ENCODE measurements around the gene RNF128. TPM values are rescaled to one million over a fixed set of nuclear protein-coding genes. Genes with fewer than 3 reads are reported as not detected.
A peak's percentile ranks its signal among the peaks of the same experiment; 100 is the strongest.
"Not testable (repeated sequence)": the region's sequence is repeated elsewhere in the genome, so short reads cannot be mapped to it uniquely, and the experiment has no call there.

RNF128 gene
- total and polyA plus RNA-seq, 8 donors = 0.86 to 20.8 (median 1.6) TPM

DNA sequence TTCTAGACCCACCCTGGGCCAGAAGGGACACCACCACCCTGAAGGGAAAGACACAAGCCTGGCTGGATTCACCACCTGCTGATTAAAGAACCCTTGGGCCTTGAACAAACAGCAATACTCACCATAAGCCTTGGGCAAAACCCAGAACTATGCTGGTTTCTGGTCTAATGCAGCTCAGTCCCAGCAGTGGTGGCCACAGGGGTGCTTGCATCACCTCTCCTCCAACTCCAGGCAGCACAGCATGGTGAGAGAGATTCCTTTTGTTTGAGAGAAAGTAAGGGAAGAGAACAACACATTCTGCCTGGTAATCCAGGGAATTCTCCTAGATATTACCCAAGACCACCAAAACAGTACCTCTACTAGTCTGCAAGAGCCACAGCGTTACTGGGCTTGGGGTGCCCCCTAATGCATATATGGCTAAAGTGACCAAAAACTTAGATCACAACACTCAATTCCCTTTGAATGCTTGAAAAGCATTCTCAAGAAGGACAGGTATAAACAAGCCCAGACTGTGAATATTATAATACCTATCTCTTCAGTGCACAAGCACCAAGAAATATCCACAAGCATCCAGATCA, 25.7 kb downstream of the RNF128 start:
- ATAC-seq (no peak), DNase-seq (no peak)
- Histone ChIP-seq H3K27me3 (peaks cover 0 to 5% of the 10 kb centered on the region in 2 donors), H3K36me3 (no peaks in the 10 kb centered on the region), H3K4me1 (no peaks in the 10 kb centered on the region), H3K9me3 (no peaks in the 10 kb centered on the region), H3K4me3 (no peak overlapping the region), H3K27ac (no peak overlapping the region)
- intact Hi-C loops (cut with DNase I) = no loop called here
- no peak for TF ChIP-seq CTCF (IDR thresholded peaks at IDR 0.05)

DNA sequence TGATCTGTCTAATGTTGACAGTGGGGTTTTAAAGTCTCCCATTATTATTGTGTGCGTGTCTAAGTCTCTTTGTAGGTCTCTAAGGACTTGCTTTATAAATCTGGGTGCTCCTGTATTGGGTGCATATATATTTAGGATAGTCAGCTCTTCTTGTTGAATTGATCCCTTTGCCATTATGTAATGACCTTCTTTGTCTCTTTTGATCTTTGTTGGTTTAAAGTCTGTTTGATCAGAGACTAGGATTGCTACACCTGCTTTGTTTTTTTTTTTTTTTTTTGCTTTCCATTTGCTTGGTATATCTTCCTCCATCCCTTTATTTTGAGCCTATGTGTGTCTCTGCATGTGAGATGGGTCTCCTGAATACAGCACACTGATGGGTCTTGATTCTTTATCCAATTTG, 42.8 kb downstream of the RNF128 start:
- H3K4me3 ChIP-seq; H3K27me3 ChIP-seq; H3K27ac ChIP-seq; H3K4me1 ChIP-seq; H3K36me3 ChIP-seq; H3K9me3 ChIP-seq; DNase-seq; intact Hi-C loops (cut with DNase I); ATAC-seq: not testable (repeated sequence)

- no peak for DNase-seq
- H3K27me3 ChIP-seq = no peaks in the 10 kb centered on the region
- no peaks in the 10 kb centered on the region for H3K36me3 ChIP-seq
- no peak overlapping the region for H3K4me3 ChIP-seq
- intact Hi-C loops (cut with DNase I) = no loop called here
- no peak overlapping the region for H3K27ac ChIP-seq
- no peak for TF ChIP-seq CTCF (IDR thresholded peaks at IDR 0.05)
- no peaks in the 10 kb centered on the region for H3K9me3 ChIP-seq
- no peaks in the 10 kb centered on the region for H3K4me1 ChIP-seq
- no peak for ATAC-seq
Observed at GRCh38 chrX:106774981-106775380, 48.5 kb downstream of the RNF128 start.

DNA sequence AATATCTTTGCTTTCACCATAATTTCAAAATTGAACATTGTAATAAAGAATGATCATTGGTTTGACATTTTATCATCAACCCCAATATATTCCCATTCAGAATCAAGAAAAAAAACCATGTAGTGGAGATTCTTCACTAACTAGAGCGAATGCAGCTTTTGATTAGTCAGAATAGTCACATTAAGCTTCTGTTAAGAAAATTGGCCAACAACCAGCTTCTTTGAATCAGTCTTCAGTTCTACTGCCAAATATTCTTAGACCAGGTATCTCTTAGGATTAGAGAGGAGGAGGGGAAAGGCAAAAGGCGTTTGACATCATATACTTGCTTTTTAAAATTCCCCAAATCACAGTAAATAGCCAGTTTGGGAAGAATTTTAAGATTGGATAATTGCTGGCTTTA, 53.8 kb downstream of the RNF128 start:
- H3K36me3 ChIP-seq = no peaks in the 10 kb centered on the region
- H3K4me3 ChIP-seq = no peak overlapping the region
- H3K4me1 ChIP-seq = no peaks in the 10 kb centered on the region
- no peak for TF ChIP-seq CTCF (IDR thresholded peaks at IDR 0.05)
- no peak for DNase-seq
- H3K27ac ChIP-seq = no peak overlapping the region
- intact Hi-C loops (cut with DNase I) = no loop called here
- H3K9me3 ChIP-seq = no peaks in the 10 kb centered on the region
- peaks cover 0 to 5% of the 10 kb centered on the region in 2 donors for H3K27me3 ChIP-seq
- no peak for ATAC-seq

- DNase-seq (no peak), ATAC-seq (peak; percentile 57)
- H3K27ac ChIP-seq = no peak overlapping the region
- H3K36me3 ChIP-seq = no peaks in the 10 kb centered on the region
- H3K27me3 ChIP-seq = peaks cover 0 to 8% of the 10 kb centered on the region in 2 donors
- H3K4me3 ChIP-seq = no peak overlapping the region
- TF ChIP-seq CTCF (IDR thresholded peaks at IDR 0.05) = no peak
- no peaks in the 10 kb centered on the region for H3K4me1 ChIP-seq
- intact Hi-C loops (cut with DNase I) = no loop called here
- no peaks in the 10 kb centered on the region for H3K9me3 ChIP-seq
Observed at GRCh38 chrX:106780664-106781377, 54.3 kb downstream of the RNF128 start.
